GM18520 (cell line): ENCODE measurements around the gene ATP8A2.

Experiments used
- ATAC-seq: cut with Tn5 transposase; IDR thresholded peaks from one replicate; pipeline ENCODE4 v1.9.1; 2021; ENCODE audit not compliant: unreplicated experiment

ATP8A2 gene

DNA sequence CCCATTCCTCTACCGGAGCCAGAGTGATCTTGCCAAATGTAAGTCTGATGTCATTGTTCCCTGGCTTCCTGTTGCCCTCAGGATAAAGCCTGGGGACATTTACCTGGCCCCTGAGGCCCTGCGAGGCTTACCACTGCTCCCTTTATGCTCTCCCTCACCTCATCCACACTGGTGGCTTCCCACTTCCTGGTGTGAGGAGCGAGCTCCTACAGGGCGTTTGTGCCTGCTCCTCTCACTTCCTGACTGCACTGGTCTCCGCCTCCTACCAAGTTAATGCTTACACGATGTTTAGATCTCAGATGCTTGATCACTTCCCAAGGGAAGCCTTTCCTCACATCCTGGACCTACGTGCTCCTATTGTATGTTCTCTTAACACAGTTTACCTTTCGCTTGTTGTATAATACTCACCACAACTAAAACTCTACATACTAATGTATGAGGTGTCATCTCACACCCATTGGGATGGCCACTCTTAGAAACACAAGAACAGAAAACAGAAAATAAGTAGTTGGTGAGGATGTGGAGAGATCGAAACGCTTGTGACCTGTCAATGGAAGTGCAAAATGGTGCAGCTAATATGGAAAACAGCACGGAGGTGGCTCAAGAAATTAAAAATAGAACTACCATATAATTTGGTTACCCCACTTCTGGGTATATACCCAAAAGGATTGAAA is 502.4 kb downstream of the ATP8A2 start:
- no peak for ATAC-seq

DNA sequence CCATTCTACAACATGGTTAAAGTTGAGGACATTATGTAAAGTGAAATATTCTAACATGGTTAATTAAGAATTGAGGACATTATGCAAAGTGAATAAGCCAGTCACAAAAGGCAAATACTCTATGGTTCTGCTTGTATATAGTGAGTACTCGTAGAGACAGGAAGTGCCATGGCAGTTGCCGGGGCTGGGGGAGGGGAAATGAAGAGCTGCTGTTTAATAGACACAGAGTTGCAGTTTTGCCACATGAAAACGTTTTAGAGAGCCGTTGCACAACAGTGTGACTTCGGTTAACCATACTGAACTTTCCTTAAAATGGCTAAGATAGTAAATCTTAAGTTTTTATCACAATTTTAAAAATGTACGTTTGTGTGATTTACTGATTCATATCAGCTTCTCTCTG is 503.1 kb downstream of the ATP8A2 start:
- no peak for ATAC-seq

DNA sequence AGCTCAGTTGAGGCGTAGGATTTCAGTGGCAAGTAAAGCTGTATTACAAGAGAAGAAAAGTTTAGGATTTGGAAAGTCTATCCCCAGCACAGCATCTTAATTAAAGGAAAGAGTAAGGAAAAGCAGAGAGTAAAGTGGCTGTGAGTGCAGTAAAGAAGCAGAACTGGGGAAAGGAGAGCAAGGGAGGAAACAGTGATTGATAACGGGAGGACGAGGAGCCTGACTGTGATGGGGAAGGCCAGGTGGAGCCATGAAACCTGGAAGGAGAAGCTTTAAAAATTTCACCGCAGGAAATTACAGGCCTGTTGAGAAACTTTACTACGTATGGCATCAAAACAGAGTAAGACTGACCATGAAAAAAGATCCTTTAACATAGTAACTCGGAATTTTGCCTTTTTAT is 504.5 kb downstream of the ATP8A2 start:
- no peak for ATAC-seq

DNA sequence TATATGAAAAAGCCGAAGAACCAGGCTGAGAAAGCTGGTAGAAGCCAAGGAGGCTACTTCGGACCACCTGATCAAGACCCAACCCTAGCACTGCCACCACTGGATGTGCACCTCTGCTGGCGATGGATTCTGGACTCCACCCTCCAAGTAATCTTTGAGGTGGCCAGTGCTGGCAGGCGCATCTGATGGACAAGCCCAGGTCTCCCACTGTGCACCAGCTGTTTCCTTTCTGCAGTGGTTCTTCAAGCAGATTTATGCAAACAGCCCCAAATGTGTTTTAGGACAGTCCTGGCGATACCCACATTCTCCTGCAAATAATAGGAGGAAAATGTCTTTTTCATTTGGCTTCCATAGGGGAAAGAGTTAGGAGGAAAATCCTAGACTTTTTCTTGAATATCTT is 507.7 kb downstream of the ATP8A2 start:
- no peak for ATAC-seq

DNA sequence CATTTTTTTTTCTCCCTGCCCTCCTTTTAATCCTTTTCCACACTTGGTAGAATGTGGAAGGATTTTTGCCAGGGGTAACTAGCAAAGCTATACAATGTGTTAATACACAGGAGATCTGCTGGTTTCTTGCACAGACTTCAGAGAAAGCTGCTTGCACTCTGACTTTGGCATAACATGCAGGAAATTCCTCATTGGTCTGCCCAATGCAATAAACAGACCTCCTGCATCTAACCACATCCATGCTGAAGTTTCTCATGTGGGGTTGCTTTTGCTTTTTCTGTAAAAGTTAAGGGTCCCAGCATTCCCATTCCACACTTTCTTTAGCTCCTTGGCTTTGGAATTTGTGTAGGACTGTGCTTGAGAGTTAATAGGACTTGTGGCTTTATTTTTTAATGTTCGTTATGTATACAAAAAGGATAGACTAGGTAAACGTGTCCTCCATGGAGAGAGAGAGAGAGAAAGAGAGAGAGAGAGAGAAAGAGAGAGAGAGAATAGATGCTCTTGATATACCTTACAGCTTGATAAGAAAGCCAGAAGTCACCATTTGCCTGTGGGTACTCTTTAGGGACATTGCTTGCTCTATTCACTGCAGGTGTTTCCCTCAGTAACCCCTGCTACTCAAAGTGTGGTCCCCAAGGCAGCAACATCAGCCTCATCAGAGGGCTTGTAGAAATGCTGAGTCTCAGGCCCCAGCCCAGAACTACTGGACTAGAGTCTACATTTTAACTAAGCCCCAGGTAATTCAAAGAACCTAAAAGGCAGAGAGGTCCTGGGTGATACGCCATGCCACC is 509.6 kb downstream of the ATP8A2 start:
- ATAC-seq = no peak

DNA sequence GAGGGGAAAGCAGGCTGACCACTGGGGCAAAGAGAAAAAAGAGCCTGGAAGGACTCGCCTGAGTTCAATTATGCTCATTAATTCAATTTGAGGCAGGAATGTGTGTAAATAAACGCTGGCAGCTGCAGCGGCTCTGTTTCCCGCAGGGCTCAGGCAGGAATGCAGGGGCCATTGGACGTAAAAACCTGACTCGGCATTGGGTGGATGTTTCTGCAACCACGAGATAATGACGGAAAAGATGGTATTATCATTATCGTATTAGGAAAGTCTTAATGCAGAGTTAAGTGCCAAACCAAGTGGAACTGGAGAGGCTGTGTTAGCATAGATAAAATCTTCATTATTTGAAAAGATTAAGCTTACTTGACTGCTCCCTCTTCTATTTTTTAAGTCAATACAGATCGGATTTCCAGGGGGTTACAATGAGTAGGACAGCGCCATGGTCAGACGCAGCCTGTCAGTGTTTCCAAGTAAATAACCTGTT is 510.2 kb downstream of the ATP8A2 start:
- no peak for ATAC-seq

DNA sequence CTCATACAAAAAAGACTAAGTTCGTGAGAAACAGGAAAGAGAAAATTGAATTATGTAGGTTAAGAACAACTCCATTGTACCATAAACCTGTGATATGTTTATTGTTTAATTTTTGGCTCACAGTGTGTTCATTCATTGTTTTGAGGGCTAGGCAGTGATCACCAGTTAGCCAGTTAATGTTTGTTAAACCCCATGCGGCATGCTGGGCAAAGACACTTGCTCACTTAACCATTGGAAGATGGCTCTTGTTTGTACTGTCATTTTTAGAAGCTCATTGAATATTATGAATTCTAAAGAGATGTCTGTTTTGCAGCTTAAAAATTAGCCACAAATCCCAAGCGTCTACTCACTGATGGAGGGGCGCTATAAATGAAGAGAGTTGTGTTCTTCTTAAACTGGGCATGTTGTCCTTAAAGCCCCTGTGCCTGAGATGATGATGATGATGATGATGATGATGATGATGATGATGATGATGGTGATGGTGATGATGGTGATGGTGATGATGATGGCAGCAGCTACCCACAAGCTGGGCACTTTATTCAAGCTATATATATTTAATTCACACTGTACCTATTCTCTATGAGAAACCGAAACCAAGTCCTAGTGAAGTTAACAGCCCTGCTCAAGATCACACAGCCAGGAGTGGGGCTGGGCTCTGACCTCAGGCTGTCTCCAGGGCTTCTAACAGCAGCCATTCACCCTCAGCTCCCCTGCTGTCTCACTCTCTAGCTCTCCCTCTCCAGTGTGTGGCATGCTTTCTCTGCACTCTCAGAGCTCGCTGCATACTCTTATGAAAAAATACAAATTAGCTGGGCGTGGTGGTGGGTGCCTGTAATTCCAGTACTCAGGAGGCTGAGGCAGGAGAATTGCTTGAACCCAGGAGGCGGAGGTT is 510.9 kb downstream of the ATP8A2 start:
- no peak for ATAC-seq

DNA sequence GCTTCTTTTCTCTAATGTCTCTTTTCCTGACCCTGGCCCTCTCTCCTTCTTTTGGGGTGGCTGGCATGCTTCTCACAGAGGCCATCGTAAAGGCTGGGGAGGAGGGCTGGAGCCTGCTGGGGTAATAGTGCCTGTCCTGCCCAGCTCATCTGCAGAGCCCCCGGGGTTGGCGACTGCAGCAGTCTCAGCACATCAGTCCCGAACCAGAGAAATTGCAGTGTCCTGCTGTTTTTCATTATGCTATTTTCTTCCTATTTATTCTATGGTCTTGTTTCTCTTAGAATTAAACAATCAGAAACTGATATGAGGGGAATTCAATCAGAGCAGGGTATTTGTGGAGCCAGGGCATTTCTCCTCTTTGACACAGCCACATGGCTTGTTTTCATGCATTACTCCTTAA is 513.6 kb downstream of the ATP8A2 start:
- no peak for ATAC-seq

DNA sequence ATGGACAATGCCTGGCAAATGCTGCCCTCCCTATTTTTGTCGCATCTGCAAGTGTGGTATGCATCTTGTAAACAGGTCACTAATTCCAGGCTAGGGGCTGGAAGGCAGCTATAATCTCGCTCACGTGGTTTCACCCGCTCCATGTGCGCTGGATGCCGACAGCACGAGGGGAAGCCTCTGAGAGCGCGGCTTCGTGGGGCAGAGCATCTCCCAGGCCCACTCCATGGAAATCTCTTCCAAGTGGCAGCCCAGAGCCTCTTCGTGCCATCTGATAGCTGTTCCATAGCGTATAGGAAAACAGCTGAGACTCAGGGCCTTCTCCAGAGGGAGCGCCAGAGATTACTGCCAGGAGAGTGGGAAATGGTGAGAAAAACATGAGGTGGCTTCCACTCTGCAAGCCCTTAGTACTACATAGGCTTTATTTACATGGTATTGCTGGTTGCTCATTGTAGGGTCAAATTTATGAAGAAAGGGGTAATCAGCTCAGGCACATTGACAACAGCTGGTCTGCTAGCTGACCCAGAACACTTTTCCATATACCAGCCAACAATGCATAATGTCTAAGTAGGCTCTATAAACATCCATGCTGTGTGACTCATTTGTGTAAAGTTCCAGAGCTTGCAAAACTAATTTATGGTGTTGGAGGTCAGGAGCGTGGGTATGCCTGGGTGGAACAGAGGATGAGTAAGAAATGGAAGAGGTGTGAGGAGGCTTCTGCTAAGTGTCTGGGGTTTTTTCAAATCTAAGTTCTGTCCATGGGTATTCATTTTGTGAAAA is 514.9 kb downstream of the ATP8A2 start:
- no peak for ATAC-seq

DNA sequence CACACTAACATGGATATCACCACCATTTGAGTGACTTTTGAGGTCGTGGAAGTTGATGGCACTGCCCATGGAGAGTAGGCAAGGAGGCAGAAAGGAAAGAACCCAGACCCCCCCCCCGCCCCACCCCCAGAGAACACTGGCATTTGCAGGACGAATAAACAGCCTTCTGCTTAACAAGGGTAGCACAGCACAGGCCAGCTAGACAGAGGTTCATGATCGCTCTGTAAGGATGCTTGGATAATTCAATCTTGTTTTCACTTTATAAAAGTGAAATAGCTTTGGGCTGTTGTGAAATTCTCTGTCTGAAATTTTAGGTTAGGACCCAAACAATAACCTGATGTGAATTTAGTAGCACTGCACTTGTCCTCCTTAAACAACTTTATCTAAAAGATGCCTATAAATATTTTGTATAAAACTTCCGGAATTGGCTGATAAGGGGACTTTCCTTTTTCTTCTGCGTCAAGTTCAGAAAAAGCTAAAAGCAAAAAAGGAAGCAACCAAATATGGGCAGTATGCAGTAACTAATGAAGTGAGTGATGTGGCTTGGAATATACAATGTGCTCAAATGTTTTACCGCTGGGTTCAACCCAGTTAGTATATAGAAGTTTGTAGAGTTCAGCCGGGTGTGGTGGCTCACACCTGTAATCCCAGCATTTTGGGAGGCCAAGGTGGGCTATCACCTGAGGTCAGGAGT is 516.3 kb downstream of the ATP8A2 start:
- no peak for ATAC-seq

DNA sequence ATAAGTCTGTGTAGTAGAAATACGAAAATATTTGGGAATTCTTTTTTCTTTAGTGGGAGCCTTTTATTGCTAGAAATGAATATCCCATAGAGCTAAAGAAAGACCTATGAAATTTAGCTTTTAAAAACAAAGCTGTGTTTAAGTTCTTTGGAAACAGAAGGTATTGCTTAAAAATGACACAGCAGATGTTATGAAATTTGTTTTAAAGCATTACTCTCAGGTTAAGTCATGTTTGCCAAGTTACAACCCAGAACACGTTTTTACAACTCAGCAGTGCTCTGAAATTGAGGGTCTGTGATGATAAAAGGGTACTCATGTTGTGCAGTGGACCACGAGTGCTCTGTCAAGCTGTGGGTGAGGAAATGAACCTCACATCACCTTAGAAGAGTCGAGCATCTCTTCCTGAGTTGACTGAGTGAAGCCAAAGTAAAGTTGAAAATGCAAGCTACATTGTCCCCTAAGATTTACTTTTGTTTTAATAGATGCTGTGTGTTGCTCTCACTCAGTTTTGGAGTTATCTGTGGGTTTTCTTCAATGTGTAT is 519.0 kb downstream of the ATP8A2 start:
- ATAC-seq = no peak

DNA sequence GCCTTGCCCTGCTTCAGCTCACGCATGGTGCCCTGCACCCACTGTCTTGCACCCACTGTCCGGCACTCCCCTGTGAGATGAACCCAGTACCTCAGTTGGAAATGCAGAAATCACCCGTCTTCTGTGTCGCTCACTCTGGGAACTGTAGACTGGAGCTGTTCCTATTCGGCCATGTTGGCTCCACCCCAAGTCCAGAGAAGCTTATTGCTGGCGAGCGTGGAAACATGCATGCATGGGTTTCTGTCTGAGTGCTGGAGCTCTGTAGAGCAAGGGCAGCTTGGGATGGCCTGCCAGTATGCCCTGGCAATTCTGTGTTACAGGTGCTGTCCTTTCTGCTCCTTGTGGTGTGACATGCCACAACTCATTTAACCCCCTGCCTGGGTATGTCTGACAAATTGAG is 527.2 kb downstream of the ATP8A2 start:
- no peak for ATAC-seq

DNA sequence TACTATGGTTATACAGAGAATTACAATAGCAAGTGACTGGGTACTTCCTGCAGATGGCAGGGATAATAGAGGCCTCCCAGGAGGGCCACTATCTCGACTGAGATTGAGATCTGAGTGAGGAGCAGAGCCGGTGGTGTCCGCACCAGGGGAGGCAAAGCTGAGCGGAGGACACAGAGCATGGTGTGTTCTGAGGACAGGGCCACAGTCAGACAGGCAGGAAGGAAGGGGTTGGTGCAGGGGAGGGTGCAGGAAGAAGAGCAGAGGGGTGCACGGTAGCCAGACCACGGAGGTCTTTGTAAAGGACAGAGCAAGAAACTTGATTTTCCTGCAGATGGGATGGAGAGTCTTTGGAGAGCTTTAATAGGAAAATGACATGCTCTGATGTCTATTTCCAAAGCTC is 527.7 kb downstream of the ATP8A2 start:
- ATAC-seq = no peak

DNA sequence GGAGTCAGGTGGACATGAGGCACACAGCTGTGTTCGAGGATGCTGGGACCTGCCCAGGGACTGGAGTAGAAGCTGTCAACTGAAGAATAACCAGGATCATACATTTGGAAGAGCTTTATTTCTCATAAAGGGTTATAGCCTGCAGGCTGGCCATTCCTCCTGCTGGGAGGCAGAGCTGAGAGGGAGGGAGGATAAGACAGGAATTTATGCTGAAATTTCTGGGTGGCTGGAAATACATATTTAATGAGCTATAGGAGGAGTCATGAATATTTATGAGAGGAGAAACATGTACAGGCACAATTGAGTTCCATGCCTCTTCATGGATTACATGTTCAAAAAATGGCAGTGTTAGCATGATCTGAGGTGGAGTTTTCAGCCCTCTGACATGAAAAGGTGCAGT is 528.2 kb downstream of the ATP8A2 start:
- no peak for ATAC-seq

DNA sequence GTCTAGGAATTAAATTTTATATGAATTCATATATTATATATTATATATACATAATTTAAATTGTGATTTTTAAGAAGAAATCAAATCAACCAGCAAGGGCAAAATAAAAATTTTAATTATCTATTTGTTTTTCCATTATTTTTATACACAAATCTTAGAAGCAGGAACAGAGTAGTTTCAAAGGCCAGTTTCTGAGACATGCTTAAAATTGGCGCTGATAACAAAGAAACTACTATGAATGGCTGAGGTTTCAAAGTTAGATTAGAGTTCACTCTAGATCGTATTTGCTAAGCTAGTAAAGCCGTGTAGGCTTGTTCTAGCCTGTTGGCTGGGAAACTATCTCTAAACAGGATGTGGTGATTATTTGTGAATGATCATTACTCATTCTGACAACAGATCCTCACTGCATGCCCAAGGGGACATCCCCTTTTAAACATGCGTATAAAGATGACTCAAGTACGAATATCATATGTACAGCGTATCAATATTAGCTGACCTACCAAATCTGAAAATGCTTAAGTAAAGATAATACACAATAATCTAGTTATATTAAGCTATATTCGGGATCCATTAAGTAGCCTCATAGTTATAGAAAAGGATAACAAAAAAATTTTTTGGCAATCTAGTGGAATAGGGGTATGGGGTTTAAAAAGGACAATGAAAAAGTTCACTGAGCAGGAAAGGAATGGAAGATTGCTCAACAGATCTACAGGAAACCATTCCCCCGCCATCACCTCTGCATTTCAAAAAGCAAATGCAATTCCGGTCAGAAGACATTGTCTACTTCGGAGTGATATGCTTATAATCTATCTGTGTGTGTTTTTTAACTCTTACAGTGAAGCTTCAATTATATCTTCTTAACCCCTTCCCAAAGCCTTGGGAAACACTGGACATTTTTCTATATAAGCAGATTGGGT is 529.9 kb downstream of the ATP8A2 start:
- peak; percentile 98 for ATAC-seq

DNA sequence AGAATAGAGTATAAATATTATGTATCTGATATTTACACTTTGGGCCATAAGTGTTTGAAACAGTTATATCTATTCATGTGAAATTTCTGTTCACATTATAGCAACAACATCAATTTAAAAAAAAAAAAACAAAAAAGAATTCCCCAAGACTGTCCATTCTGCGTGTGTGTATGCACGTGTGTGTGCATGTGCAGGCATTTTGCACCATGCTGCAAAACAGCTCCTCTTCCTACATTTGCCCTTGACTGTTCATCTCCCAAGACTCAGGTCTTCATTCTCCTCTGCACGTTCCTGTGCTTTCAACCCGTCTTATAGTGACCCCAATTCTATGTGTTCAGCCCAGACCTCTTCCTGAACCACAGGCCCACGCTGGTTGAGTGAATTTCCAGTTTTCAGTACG is 530.7 kb downstream of the ATP8A2 start:
- ATAC-seq = no peak

DNA sequence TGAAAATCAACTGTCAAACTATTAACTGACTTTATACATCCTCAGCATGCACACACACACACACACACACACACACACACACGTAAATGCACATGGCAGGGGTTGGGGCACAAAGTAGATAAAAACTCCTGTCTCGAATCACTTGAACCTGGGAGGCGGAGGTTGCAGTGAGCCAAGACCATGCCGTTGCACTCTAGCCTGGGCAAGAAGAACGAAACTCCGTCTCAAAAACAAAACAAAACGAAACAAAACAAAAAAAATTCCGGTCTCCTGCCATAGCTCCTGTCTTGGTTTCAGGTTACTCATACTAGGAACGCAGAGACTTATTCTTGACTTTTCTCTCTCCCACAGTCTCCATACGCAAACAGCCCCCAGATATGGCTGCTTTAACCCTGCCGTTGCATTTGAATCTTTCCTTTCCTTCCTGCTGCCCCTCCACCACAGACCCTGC is 531.1 kb downstream of the ATP8A2 start:
- peak; percentile 46 for ATAC-seq

DNA sequence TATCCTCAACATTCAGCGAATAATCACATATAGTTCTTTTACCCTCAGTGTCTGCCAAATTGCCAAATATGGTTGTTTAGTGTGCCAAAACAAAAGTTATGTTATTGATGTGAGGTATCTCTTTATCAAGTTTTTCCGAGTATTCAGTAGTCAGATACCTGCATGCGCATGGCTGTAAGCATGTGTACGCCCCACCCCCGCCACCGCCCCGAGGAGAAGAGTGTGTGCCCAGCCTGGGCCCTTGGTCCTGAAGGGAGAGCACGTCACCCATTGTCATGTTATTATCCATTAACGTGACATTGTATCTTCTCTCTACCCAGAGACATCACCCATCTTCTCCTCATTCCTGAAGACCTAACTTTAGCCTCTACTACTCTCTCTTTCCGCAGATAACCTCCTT is 533.1 kb downstream of the ATP8A2 start:
- ATAC-seq = no peak

DNA sequence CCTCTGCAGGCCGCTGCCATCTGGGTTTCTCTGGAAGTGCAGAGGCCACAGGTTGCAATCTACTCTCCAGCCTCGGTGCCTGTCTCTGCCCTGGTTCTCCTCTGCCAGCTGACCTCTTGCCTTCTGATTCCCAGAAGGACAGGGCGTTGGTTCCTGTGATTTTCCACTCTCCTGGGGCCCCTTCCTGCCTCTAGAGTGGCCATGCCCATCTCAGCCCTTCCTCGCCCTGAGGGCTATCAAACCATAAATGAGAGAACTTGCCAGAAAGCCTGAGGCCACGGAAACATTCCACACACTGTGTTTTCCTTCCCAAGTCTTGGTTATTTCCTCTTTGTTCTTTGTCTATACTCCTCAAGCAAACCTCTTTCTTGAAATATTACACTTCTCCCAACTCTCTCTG is 533.8 kb downstream of the ATP8A2 start:
- ATAC-seq = no peak
